Fibroblast of lung (primary cell): Measurements from ENCODE around the gene HCRT. TPM values are rescaled to one million over a fixed set of nuclear protein-coding genes. Genes with fewer than 3 reads are reported as not detected.

Source experiments
- DNase-seq, 2 donors: peaks; one replicate each; pipeline versions ENCODE4 v3.0.0 to v3.0.0-alpha.2; 2010; ENCODE audit warnings: low read depth in 2 of 2
- H2AFZ ChIP-seq: 2 replicates; pipeline ENCODE4 v1.5.1; 2012; ENCODE audit warnings: low read length, control low read depth, inconsistent platforms
- H3K27ac ChIP-seq: 2 replicates; pipeline ENCODE4 v1.5.1; 2011; ENCODE audit warnings: low read length, control low read depth; ENCODE audit not compliant: insufficient read depth
- H3K27me3 ChIP-seq: 2 replicates; pipeline ENCODE4 v1.5.1; 2011; ENCODE audit warnings: mild to moderate bottlenecking, low read length; ENCODE audit not compliant: control insufficient read depth, insufficient read depth
- H3K36me3 ChIP-seq: 2 replicates; pipeline ENCODE4 v1.5.1; 2011; ENCODE audit warnings: low read length; ENCODE audit not compliant: control insufficient read depth, insufficient read depth
- H3K4me1 ChIP-seq: 2 replicates; pipeline ENCODE4 v1.5.1; 2011; ENCODE audit warnings: low read length; ENCODE audit not compliant: control insufficient read depth, insufficient read depth; ENCODE audit errors: extremely low read depth
- H3K4me2 ChIP-seq: 2 replicates; pipeline ENCODE4 v1.5.1; 2011; ENCODE audit warnings: low read length, control low read depth; ENCODE audit not compliant: insufficient read depth; ENCODE audit errors: extremely low read depth
- H3K4me3 ChIP-seq, 4 experiments: fragments of 200-600 bp in 1 of 4; sonication (generic) in 1 of 4; replicated peaks in 1 of 4; 2 replicates each; pipeline ENCODE4 v1.5.1; 2011 to 2016; ENCODE audit warnings: low read length in 4 of 4, low read depth in 3 of 4, mild to moderate bottlenecking in 3 of 4, control low read depth in 2 of 4, inconsistent platforms in 1 of 4, mixed read lengths in 1 of 4; ENCODE audit not compliant: insufficient read depth in 1 of 4; ENCODE audit errors: control extremely low read depth in 1 of 4
- H3K79me2 ChIP-seq: 2 replicates; pipeline ENCODE4 v1.5.1; 2012; ENCODE audit warnings: mild to moderate bottlenecking, low read length, inconsistent platforms; ENCODE audit not compliant: control insufficient read depth, insufficient read depth
- H3K9ac ChIP-seq: 2 replicates; pipeline ENCODE4 v1.5.1; 2011; ENCODE audit warnings: mild to moderate bottlenecking, low read length, control low read depth; ENCODE audit not compliant: insufficient read depth
- H3K9me3 ChIP-seq: 2 replicates; pipeline ENCODE4 v1.5.1; 2012; ENCODE audit warnings: low read depth, low read length; ENCODE audit not compliant: control insufficient read depth, insufficient read depth
- H4K20me1 ChIP-seq: 2 replicates; pipeline ENCODE4 v1.5.1; 2011; ENCODE audit warnings: low read length; ENCODE audit not compliant: control insufficient read depth, insufficient read depth; ENCODE audit errors: extremely low read depth
- CTCF ChIP-seq, 2 donors: IDR thresholded peaks in 1 of 2; conservative IDR thresholded peaks in 1 of 2; 1 replicate in 1 of 2; 2 replicates in 1 of 2; pipeline ENCODE4 v1.5.1; 2011 to 2012; ENCODE audit warnings: low read length in 2 of 2, control low read depth in 1 of 2, inconsistent platforms in 1 of 2, low read depth in 1 of 2, mild to moderate bottlenecking in 1 of 2
- EZH2 ChIP-seq: IDR thresholded peaks from 2 replicates; pipeline ENCODE4 v1.5.1; 2012; ENCODE audit warnings: low read length, control low read depth, mild to moderate bottlenecking; ENCODE audit errors: missing control alignments
- polyA plus RNA-seq, 2 donors: library from polyadenylated mRNA; depleted of rRNA in 1 of 2; stranded (reverse) in 1 of 2; unstranded in 1 of 2; fragments of >200 nt; gene quantifications; 2 replicates each; pipeline ENCODE4 v1.2.1, GENCODE V29; 2011 to 2012; ENCODE audit warnings: missing spikeins in 1 of 2
- total RNA-seq: library from RNA; depleted of rRNA; stranded (reverse); fragments of >200 nt; gene quantifications from 2 replicates; pipeline ENCODE4 v1.2.1, GENCODE V29; 2014

The HCRT gene
- total and polyA plus RNA-seq, 2 donors (not counting 1 experiment from before 2014, with no cell fraction given), result not detected

GRCh38 chr17:42159796-42160530 lies 25.3 kb downstream of the HCRT start:
- no peaks in the 10 kb centered on the region for H3K36me3 ChIP-seq
- no peak overlapping the region for H3K27ac ChIP-seq
- H4K20me1 ChIP-seq, result no peaks in the 10 kb centered on the region
- no peaks in the 10 kb centered on the region for H3K27me3 ChIP-seq
- no peak overlapping the region for H3K9ac ChIP-seq
- H3K79me2 ChIP-seq, result no peaks in the 10 kb centered on the region
- H2AFZ ChIP-seq, result no peak overlapping the region
- no peaks in the 10 kb centered on the region for H3K9me3 ChIP-seq
- H3K4me3 ChIP-seq, result no peak overlapping the region
- H3K4me1 ChIP-seq, result no peaks in the 10 kb centered on the region
- TF ChIP-seq EZH2 (no peak), CTCF (conservative IDR thresholded peaks at IDR 0.05 in 1 of 2, IDR thresholded peaks at IDR 0.05 in 1 of 2; ENCODE audit: low read depth in 1 of 2, low read length in 2 of 2) (no peak)
- DNase-seq, result no peak
- no peak overlapping the region for H3K4me2 ChIP-seq

- no peak for TF ChIP-seq EZH2
- Histone ChIP-seq H3K27me3 (no peaks in the 10 kb centered on the region), H2AFZ (peak overlapping the region; percentile 67), H4K20me1 (peaks cover 2% of the 10 kb centered on the region), H3K27ac (no peak overlapping the region), H3K4me3 (peak overlapping the region; percentile 31 to 100 (median 47)), H3K4me2 (peak overlapping the region; percentile 45), H3K9me3 (no peaks in the 10 kb centered on the region), H3K36me3 (no peaks in the 10 kb centered on the region), H3K9ac (peak overlapping the region; percentile 17), H3K79me2 (peaks cover 37% of the 10 kb centered on the region), H3K4me1 (peaks cover 7% of the 10 kb centered on the region)
- DNase-seq, result no peak
Measured at GRCh38 chr17:42155614-42156045, 29.6 kb downstream of the HCRT start.

GRCh38 chr17:42153919-42154742 lies 31.1 kb downstream of the HCRT start:
- peaks cover 49% of the 10 kb centered on the region for H3K79me2 ChIP-seq
- DNase-seq, result peak; percentile 22 to 43
- TF ChIP-seq CTCF (conservative IDR thresholded peaks at IDR 0.05 in 1 of 2, IDR thresholded peaks at IDR 0.05 in 1 of 2; ENCODE audit: low read depth in 1 of 2, low read length in 2 of 2) (no peak), EZH2 (no peak)

More at GRCh38 chr17:42153919-42154742, 31.1 kb downstream of the HCRT start:
- peaks cover 7% of the 10 kb centered on the region for H3K4me1 ChIP-seq
- H3K9me3 ChIP-seq, result no peaks in the 10 kb centered on the region
- H2AFZ ChIP-seq, result peak overlapping the region; percentile 35
- no peaks in the 10 kb centered on the region for H3K36me3 ChIP-seq
- H3K9ac ChIP-seq, result peak overlapping the region; percentile 96
- H3K27ac ChIP-seq, result peak overlapping the region; percentile 90
- peaks cover 2% of the 10 kb centered on the region for H4K20me1 ChIP-seq
- H3K27me3 ChIP-seq, result no peaks in the 10 kb centered on the region
- peak overlapping the region; percentile 98 for H3K4me2 ChIP-seq
- peak overlapping the region; percentile 99 to 100 (median 99) for H3K4me3 ChIP-seq
